Measurements from ENCODE around the gene BEST2.

The BEST2 gene

DNA sequence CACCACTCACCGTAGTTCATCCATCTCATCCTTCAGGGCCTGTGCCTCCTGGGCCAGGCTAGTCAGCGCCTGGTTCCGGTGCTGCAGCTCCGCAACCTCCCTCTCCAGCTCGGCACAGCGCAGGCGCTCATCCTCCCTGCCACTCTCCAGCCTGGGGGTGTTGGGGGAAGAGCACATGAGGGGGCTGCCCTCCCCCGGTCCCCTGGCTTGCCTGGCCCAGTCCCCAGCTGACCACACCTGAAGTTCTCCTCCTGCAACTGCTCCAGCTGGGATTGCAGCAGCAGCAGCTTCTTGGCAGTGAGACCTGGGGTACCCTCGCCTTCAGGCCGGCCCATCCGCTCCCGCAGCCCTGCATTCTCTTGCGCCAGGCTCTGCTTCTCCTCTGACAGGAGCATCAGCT, 19.3 kb downstream of the BEST2 start:
- DNase-seq (ENCODE audit: low spot score), result no peak

GRCh38 chr19:12772323-12772722, 20.7 kb downstream of the BEST2 start:
- no peak for DNase-seq (ENCODE audit: low spot score)

DNA sequence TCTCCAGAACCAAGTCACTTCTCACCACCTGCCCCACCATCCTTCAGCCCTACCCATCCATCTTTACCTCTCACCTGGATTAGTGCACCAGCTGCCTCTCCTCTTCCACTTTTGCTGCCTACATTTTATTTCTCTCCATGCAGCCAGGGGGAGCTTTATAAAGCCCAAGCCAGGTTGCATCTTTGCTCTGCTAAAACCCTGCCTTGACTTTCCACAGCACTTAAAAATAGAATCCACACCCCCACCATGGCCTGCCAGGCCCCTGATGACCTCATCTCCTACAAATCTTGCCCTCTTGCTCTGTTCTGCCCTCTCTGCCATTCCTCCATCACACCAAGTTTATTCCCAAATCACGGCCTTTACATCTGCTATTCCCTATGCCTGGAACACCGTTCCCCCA, 22.0 kb downstream of the BEST2 start:
- DNase-seq (ENCODE audit: low spot score), result no peak

DNA sequence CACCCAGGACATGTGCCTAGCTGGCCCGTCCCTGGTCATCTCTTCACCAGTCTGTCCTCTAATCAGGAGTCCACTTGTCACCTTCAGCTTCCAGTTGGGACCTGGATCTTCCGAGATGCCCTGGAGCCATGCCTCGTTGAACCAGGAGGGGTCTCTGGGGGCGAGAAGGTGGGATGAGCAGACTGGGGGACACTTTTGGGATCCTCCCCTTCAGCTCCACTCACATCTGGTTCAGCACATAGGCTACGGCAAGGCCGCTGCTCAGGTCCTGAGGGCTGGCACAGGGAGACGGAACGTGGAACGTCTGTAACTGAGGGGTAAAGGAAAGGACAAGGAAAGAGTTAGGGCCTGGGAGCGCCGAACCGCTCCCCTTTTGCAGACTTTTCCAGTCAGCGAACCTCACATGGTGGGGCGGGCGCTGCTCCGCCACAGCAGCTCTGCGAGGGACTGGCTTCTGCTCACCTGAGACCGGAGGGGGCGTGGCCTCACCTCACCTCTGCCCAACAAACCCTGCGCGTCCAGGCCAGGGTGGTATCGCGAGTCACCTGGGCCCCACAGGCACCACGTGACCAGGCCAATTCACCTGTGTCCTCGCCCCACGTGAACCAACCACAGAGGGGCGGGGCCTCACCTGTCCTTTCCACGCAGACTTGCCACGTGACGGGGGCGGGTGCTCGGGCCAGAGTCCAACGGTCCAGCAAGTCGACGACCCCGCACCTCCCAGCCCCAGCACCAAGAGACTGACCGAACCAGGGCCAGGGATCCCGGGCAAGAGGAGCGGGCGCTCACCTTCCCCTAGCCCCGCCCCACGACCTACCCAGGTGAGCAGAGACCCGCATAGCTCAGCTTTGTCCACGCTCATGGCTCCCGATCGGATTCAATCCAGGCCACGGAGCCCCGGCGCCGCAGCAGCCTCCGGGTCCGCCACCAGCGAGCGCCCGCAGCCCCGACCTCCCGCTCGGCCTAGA, 23.3 kb downstream of the BEST2 start, which contains the start of gene HOOK2:
TSS of gene HOOK2 (minus strand) at position 965 of the 968 bp plus-strand sequence. CDS start at position 862, 103 bp downstream.
- DNase-seq (ENCODE audit: low spot score), result peak; percentile 73

- DNase-seq (ENCODE audit: low spot score), result peak; percentile 89
Observed at GRCh38 chr19:12777217-12778016, 25.8 kb downstream of the BEST2 start.

DNA sequence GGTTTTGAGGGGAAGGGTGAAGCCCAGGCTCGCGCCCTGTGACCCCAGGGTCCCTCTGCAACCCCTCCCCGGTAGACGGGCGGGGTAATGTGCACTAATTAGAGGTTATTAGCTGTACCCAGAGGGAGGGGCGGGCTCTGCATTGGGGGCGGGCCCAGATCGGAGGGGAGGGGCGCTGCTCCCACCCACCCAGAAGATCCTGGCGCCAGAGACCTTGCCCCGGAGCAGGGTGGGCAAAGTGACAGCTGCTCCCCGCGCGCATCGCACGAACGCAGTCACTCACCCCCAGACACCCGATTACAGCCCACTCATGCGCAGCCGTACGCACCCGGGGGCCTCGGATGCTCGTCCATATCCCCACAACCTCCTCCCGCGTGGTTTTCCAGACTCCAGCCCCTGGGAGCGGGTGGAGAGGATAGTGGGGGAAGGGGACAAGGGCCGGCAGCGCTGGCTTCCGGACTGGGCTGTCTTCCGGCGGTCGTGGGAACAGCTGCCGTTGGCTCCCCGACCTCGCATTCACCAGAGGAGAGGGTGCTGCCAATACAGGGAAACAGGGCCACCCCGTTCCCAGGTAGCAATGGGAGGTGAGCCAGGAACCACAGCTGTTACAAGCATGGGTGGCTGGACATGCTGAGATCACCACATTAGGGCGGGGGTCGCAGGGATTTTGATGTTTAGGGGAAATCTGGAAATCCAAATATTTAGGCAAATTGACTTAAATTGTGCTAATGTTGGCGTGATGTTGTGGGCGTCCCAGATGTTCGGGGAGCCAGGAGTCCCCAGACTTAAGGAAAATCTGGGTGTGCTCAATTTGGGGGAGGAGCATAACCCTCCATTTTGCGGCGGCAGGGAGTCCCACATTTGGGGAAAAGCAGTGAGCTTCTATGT, 26.7 kb downstream of the BEST2 start:
- peak; percentile 71 for DNase-seq (ENCODE audit: low spot score)

DNA sequence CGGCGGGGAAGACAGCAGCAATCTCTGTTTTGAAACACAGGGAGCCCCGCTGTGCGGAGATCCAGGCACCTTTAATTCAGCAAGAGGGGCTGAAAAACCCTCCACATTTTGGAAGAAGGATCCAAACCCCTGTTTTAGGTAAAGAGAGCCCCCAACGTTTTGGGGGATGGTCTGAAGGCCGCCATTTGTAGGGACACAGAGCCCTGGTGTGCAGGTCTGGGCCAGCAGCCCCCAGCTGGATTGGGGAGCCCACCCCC, 27.2 kb downstream of the BEST2 start:
- no peak for DNase-seq (ENCODE audit: low spot score)

- DNase-seq (ENCODE audit: low spot score), result peak; percentile 59
Observed at GRCh38 chr19:12779162-12779993, 27.8 kb downstream of the BEST2 start.

GRCh38 chr19:12782174-12782423, 30.5 kb downstream of the BEST2 start:
- peak; percentile 54 for DNase-seq (ENCODE audit: low spot score)

- DNase-seq (ENCODE audit: low spot score), result peak; percentile 79
Observed at GRCh38 chr19:12782424-12783290, 31.1 kb downstream of the BEST2 start.

GRCh38 chr19:12783291-12783848, 31.8 kb downstream of the BEST2 start:
- no peak for DNase-seq (ENCODE audit: low spot score)

DNA sequence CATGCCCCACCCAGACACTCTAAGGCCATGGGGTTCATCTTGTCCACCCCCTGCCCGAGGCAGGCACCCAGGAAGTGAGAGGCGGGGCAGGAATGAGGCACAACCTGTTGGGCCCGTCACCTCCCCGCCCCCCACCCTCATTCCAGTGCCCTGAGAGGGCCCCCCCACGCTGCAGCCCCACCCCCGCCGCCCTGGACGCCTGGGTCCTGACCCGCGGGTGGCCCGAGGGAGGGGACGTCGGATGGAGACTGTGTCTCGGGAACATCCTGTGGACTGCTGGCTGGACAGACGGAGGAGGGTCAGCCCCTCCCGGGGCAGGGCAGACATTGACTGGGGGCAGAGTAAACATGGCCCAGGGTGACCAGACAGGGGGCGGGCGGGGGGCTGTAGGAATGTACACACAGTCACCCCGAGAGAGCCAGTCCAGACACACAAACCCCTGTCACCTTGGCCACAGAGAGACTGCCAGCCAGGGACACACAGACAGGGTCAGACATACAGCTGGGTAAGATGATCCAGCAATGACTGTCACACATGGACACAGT, 32.3 kb downstream of the BEST2 start:
- DNase-seq (ENCODE audit: low spot score), result no peak

DNA sequence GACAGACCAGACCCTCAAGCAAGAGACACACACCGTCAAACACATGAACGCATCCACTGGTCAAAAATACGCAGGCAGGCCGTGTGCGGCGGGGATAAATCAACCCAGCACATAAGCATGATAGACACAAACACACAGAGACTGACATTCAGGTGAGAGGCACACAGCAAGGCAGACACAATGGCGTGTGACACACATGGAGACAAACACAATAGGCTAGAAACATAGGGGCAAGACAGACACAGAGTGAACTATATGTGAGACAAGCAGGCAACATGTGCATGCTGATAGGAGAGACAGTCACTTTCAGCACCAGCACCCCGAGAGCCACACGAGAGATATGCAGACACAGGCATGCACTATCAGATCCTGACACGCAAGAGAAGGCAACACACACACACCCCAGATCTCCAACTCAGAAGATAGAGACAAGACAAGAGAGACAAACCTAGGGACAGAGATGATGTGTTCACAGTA, 32.8 kb downstream of the BEST2 start:
- no peak for DNase-seq (ENCODE audit: low spot score)

DNA sequence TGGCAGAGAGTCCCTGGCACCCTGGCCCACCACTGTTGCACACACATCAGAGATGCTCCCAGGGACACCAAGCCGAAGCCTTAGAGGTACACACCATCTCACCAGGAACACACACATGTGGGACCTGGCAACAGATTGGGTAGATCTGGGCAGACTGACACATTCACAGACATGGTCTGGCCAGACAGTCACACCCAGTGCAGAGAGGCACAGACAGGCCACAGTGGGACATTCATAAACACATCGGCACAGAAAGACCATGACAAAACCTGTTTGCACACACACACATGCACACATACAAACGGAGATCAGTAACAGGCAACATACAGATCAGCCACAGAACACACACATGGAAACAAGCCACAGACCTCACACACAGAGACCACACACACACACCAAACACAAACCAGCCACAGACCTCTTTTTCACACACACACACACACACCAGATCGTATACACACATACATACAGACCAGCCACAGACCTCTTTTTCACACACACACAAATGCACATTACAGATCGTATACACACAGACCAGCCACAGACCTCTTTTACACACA, 33.4 kb downstream of the BEST2 start:
- no peak for DNase-seq (ENCODE audit: low spot score)

GRCh38 chr19:12785431-12786031, 33.9 kb downstream of the BEST2 start:
- no peak for DNase-seq (ENCODE audit: low spot score)

DNA sequence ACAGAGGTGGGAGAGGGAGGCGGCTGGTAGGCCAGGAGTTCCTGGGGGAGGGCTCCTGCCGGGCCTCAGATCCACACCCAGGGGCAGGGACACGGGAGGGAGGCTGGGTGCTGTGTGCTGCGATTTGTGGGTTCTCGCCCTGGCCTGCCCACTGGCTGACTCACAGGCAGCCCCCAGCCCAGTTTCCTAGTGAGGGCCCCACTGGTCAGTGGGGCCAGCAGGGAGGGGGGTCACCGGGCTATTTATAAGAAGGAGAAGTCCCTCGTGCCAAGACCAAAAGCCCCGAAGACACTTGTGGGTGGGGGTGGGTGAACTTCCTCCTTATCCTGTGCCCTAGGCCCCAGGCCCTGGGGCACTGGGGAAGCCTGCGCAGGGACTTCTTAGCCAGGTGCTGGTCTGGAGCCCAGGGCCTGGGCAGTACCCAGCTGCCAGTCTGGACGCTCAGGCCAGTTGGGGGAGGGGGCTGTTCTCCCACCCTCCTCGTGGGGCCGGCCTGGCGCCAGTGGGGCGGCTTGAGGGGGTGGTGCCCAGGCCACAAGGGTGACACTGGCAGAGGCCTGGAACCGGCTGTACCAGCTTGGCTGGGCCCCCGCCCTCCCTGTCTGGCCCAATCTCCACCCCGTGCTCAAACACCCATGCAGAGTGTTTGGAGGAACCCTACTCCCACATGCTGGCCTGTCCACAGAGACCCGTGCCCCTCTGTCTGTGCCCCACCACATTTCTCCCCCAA, 34.7 kb downstream of the BEST2 start:
- DNase-seq (ENCODE audit: low spot score), result no peak

- DNase-seq (ENCODE audit: low spot score), result no peak
Observed at GRCh38 chr19:12786952-12787351, 35.4 kb downstream of the BEST2 start.

DNA sequence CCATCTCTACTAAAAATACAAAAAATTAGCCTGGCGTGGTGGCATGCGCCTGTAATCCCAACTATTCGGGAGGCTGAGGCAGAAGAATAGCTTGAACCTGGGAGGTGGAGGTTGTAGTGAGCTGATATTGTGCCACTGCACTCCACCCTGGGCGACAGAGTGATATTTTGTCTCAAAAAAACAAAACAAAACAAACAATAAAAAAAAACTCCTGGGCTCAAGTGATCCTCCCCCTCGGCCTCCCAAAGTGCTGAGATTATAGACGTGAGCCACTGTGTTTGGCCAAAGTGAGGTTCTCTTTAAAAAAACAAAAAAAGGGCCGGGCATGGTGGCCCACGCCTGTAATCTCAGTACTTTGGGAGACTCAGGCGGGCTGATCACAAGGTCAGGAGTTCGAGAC, 35.9 kb downstream of the BEST2 start:
- no peak for DNase-seq (ENCODE audit: low spot score)

Data from ecto neural progenitor cell (in vitro differentiated cells).